HG03103 (cell line): ENCODE measurements around the gene ANKIB1.
"Not testable (repeated sequence)": the region's sequence is repeated elsewhere in the genome, so short reads cannot be mapped to it uniquely, and the experiment has no call there.

Experiments used
- ATAC-seq: cut with Tn5 transposase; IDR thresholded peaks from one replicate; pipeline ENCODE4 v1.9.1; 2021; ENCODE audit warnings: low read depth; ENCODE audit not compliant: unreplicated experiment

The ANKIB1 gene

GRCh38 chr7:92400013-92400412 lies 154.2 kb downstream of the ANKIB1 start:
- no peak for ATAC-seq

DNA sequence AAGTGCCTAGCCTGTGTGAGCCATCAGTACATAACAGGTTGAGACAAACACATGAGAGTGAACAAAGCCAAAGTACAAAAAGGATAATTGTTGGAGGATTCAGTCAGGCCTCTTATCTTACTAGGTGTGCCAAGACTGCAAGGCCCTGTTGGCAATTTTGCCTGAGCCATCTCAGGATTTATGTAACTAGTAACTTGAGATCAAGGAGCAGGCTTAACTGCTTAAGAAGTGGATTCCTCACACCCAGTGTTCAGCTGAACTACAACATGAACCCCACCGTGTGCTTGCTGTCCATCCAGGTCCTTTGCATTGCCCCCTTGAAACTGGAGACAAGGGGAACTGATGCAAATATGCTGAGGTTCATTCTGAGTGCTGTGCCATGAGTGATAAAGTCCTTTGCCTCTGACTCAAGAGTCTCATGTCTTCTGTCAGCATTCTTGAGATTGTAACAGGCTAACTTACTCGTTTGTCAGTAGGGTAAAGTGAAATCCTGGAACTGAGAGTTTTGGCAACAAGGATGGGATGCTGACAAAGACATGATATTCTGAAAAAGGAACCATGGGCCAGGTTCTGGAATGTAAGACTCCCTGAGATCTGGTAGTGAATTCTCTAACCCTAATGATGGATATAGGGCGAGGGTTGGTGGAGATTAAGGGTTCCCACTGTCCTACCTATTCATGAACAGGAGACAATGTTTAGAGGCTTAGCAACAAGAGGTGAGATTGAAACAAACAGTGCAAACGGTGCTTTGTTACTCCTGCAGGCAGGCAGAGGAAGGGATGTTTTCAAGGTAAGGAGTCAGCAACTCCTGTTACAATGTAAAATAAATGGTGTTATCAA lies 157.4 kb downstream of the ANKIB1 start:
- no peak for ATAC-seq

DNA sequence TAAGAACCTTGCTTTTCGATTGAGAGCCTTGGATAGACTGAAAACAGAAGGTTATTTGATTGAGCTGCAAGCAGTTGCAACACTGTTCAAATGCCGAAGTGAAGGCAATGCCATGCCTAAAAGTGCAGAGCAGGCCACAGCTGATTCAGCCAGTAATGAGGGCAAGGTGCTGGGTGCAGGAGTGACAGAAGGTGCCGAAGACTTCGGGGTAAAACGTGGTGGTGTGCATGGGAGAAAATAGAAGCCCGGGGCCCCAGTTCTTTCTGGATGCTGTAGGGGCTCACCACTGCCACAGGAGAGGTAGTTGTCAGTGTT lies 157.9 kb downstream of the ANKIB1 start:
- no peak for ATAC-seq

DNA sequence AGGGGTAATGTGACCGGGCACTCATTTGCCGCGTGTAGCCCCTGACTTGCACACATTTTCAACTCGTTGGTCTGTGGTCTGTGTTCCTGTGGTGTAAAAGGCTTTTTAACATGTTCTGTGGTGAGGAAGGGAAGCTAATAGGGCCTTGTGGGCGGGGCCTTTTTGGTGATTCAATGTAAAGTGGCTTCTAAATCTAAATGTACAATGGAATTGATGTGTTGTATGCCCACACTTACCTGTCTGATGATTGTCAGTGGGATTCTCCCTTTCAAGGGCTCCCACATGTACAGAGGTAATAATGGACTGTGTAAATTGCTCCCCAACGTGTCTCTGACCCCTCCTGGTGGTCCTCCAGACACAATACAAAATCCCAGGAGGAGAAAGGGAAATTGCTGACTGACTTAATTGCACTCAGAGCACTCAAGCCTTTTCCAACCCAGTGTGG lies 158.4 kb downstream of the ANKIB1 start:
- ATAC-seq = no peak

- ATAC-seq = no peak
Observed at GRCh38 chr7:92409357-92409756, 163.6 kb downstream of the ANKIB1 start.

GRCh38 chr7:92410162-92410561 lies 164.4 kb downstream of the ANKIB1 start:
- ATAC-seq = not testable (repeated sequence)

DNA sequence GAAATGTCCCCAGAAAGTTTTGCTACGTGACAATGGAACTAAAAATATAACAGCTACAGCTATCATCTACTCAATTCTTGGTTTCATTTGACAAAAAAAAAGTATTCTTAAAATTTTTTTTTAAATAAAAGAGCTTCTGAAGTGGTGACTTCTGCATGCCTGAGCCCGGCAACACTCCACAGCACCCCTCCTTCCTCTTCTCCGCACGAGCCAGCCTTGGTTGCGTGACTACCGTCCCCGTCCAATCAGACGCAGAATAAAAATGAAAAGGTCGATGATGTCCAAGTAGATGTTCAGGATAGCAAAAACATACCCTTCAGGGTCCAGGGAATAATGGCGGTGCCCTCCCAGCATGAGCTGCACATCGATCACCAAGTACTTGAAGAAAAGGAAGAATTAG lies 167.0 kb downstream of the ANKIB1 start:
- no peak for ATAC-seq

DNA sequence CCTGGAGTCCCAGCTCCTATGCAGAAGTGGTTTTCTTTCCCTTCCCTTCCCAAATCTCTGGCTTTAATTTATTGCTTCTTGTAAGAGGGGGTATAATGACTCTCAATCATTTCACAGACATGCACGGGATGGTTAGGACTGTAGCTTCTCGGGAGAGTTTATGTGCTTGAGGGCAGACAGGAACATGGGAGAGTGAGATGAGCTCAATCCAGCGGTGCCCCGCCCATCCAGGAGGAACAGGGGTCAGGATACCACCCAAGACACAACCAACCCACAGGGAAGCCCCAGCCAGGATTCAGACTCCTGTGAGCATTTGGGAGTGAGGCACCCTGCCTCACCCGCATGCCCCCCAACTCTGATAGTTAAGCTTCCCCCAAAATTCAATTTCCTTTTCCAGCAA lies 167.8 kb downstream of the ANKIB1 start:
- ATAC-seq = no peak

DNA sequence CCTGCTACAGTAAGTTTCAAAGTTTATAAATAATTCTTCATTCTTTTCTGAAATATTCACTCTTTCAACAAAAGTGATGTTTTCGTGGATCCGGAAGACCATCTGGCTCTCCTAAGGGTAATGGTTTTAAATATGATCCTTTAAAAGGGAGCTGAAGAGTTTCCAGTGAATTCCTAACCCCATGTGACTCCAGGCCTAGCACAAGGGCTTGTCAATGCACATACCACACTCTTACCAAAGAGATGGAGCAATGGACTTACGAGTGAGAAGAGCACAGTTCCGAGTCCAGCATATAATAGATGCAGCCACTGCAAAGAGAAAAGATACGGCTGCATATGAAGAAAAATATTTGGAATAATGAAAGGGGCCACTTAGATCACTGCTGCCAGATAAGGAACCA lies 169.5 kb downstream of the ANKIB1 start:
- no peak for ATAC-seq

DNA sequence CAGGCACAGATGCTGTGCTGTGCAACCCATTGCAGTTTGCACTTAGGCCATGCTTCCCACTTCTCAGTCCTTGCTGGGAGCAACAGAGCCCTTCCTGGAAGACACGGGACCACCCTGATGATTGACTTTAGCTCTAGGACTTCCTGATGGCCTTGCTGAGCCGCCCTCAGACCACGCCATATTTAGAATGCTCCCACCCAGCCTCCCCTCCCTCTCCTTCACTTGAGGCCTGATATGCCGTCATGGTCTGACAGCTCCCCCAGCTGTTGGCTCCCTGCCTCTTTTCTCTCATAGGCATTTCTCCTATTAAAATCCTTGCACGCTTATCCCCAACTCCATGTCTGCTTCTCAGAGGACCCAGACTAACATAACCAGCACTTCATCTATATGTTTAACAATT lies 172.1 kb downstream of the ANKIB1 start:
- no peak for ATAC-seq

DNA sequence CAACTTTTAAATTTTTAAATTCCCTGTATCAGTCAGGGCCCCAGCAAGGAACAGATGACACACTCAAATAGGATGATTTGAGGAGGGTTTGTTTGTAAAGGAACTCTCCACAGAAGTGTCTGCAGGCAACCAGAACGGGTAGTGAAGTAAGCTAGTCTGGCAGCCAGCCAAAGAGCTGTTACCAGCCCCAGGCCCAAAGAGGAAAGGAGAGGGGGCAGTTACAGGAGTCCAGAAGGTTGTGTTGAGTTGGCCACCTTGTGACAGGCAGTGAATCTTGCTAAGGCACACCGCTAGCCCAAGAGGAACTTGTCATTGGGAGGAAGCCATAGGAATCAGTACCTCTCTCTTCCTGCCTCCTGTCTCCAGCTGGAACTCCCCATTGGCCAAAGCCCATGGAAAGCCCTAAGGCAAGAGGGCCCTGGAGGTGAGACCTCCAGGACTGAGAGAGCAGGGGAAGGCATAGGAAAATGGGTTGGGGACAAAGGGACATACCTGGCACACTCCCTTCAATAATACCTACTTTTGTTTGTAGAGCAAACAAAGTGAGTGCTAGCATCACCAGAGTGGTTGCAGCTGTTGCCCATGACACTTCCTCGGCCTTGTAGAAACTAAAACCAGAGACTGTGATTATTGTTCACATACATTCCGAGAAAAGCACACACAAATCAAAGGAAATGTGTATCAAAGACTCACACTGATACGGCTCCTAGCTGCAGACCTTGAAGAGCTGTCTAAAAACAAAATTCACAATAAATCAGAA lies 176.1 kb downstream of the ANKIB1 start:
- no peak for ATAC-seq

DNA sequence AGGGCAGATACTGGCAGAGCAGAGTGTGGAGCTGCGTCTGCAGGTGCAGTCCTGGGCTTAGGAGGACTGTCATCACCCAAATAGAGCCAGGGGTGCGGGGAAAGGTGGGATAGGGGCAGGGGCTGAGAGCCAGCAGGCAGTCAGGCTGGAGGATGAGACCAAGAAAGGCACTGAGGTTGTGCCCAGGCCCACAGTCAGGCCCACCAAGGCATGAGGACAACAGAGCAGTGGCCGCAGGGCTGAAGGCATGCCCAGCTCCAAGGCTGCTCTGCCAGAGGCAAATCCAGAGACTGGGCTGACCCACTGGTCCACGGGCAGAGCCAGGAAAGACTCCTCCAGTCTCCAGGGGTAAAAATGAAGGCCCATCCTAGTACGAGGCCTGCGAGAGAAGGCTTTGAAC lies 177.2 kb downstream of the ANKIB1 start:
- no peak for ATAC-seq

- no peak for ATAC-seq
Observed at GRCh38 chr7:92423710-92424131, 177.9 kb downstream of the ANKIB1 start.

GRCh38 chr7:92425311-92425947 lies 179.7 kb downstream of the ANKIB1 start:
- ATAC-seq = no peak

GRCh38 chr7:92427193-92427592 lies 181.4 kb downstream of the ANKIB1 start:
- ATAC-seq = no peak

DNA sequence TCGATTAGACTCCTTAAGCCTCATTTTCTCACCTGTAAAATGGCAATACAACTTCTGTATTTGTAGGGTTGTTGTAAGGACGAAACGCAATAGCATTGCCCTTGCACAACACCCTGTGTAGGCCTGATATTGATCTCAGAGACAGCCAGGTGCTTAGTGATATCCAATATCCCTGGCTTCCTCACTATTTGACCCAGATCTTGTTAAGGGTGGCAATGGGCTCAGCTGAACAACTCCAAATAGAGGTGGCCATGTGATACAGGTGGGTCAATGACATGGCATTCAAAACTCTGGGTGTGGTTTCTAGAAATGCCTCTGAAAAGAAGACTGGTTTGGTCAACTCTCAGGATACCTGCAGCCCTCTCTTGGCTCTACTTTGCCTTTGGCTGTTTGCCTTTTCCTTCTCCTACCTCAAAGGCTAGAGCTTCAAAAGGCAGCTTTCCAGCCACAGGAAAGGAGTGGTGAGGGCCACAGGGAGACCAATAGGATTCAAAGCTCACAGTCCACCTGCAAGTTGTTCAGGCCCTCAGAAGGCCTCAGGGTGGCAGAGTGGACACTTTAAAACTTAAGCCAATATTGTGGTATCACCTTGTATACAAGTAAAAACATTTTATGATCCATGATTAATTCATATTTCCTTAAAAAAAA lies 186.6 kb downstream of the ANKIB1 start:
- ATAC-seq = no peak

DNA sequence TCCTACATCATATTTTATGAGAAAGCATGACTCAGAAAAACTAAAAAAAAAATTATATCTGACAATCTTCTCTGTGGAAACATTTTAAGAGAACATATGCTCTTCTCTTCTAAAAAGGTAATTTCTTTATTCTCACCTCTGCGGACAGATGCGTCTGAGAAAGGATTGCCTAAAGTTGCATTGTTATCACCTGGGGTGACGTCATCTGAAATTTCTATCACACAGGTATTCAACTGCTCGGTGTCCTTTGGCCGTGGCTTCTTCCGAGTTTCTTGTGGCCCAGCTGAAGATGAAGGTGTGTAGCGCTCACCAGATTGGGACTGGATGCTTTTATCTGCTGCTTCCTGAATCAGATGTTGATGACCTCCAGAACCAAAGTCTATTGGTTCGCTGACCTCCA lies 187.2 kb downstream of the ANKIB1 start:
- no peak for ATAC-seq

DNA sequence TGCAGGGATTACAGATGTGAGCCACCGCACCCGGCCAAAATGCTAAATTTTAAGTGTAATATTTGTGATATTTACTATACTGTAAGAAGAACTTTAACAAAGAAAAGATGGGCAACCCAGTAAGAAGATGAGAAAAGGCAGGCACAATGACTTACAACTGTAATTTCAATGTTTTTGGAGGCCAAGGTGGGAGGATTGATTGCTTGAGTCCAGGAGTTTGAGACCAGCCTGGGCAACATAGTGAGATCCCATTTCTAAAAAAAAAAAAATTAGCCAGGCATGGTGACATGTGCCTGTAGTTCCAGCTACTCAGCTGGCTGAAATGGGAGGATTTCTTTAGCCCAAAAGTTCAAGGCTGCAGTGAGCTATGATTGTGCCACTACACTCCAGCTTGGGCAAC lies 189.8 kb downstream of the ANKIB1 start:
- no peak for ATAC-seq

GRCh38 chr7:92436612-92437445 lies 191.1 kb downstream of the ANKIB1 start:
- ATAC-seq = no peak

DNA sequence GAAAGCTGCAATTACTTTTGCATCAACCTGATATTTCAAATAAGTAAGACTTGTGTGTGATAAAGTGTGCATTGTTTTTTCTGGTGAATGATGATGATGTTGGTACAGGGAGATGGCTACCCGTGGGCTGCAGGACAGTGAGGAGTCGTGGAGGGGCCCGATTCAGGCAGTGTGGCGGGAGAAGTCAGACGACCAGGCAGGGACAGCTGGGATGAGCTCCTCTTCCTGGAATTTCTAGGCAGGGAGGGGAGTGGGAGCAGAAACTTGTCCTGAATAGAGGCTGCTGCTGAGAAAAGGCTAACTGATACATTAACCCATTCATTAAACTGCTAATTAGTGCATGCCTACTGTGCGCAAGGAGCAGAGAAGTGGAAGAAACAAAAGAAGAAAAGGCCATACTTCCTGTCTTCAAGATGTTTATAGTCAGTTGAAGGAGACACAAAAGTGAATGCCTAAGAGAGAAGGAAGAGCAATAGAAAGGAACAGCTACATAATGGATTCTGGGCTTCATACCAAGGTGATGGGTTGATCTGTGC lies 192.2 kb downstream of the ANKIB1 start:
- ATAC-seq = no peak
